ENCODE measurements around the gene PKDREJ.
"Not testable (repeated sequence)": the region's sequence is repeated elsewhere in the genome, so short reads cannot be mapped to it uniquely, and the experiment has no call there.

The PKDREJ gene

GRCh38 chr22:46272196-46272595 lies 9.1 kb upstream of the PKDREJ start:
- Histone ChIP-seq H3K27ac (ENCODE audit: low read depth, low read length) (no peak overlapping the region), H3K9me2 (replicated peaks; ENCODE audit: control insufficient read depth, low read length) (no peaks in the 10 kb centered on the region), H3K36me3 (ENCODE audit: control insufficient read depth, low read length) (no peaks in the 10 kb centered on the region), H3K4me1 (ENCODE audit: control insufficient read depth, low read length) (no peaks in the 10 kb centered on the region; the same call in 1 of the 2 replicates), H4K20me1 (ENCODE audit: control insufficient read depth, insufficient read depth, low read depth, low read length) (no peaks in the 10 kb centered on the region), H3K4me3 (ENCODE audit: low read length) (no peak overlapping the region), H3K4me2 (ENCODE audit: low read length) (no peak overlapping the region), H3F3A (ENCODE audit: control insufficient read depth, insufficient read depth) (no peaks in the 10 kb centered on the region), H3K9me3 (ENCODE audit: control insufficient read depth, insufficient read depth, low read length) (peaks cover 6% of the 10 kb centered on the region; the same call in 1 of the 2 replicates), H3K79me2 (ENCODE audit: control insufficient read depth, low read length) (no peaks in the 10 kb centered on the region), H3K27me3 (ENCODE audit: control insufficient read depth, low read length) (peaks cover 12% of the 10 kb centered on the region)
- TF ChIP-seq, protein P1, sequence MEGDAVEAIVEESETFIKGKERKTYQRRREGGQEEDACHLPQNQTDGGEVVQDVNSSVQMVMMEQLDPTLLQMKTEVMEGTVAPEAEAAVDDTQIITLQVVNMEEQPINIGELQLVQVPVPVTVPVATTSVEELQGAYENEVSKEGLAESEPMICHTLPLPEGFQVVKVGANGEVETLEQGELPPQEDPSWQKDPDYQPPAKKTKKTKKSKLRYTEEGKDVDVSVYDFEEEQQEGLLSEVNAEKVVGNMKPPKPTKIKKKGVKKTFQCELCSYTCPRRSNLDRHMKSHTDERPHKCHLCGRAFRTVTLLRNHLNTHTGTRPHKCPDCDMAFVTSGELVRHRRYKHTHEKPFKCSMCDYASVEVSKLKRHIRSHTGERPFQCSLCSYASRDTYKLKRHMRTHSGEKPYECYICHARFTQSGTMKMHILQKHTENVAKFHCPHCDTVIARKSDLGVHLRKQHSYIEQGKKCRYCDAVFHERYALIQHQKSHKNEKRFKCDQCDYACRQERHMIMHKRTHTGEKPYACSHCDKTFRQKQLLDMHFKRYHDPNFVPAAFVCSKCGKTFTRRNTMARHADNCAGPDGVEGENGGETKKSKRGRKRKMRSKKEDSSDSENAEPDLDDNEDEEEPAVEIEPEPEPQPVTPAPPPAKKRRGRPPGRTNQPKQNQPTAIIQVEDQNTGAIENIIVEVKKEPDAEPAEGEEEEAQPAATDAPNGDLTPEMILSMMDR (IDR thresholded peaks at IDR 0.05; ENCODE audit: low read depth, low read length, poor library complexity, severe bottlenecking) = no peak
- no peak for TF ChIP-seq EZH2phosphoT487 (IDR thresholded peaks at IDR 0.05; ENCODE audit: borderline replicate concordance, low read length)

DNA sequence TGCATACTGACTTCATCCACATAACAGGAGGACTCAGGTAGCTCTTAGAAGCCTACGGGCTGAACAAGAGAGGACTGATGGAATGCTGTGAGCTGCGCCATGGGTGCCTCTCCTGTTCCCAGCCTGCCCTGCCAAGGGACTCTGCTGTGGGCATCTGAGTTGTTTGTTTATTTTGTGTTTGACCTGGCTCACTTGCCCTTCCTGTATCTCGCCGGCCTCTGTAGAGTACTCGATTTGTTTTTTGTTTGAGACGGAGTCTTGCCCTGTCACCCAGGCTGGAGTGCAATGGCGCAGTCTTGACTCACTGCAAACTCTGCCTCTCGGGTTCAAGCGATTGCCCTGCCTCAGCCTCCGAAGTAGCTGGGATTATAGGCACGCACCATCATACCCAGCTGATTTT lies 6.4 kb upstream of the PKDREJ start:
- Histone ChIP-seq H3K4me3 (ENCODE audit: low read length) (no peak overlapping the region), H3F3A (ENCODE audit: control insufficient read depth, insufficient read depth) (no peaks in the 10 kb centered on the region), H3K36me3 (ENCODE audit: control insufficient read depth, low read length) (no peaks in the 10 kb centered on the region), H3K4me2 (ENCODE audit: low read length) (no peak overlapping the region), H3K27ac (ENCODE audit: low read depth, low read length) (no peak overlapping the region), H3K9me3 (ENCODE audit: control insufficient read depth, insufficient read depth, low read length) (peaks cover 9% of the 10 kb centered on the region), H4K20me1 (ENCODE audit: control insufficient read depth, insufficient read depth, low read depth, low read length) (no peaks in the 10 kb centered on the region), H3K27me3 (ENCODE audit: control insufficient read depth, low read length) (peaks cover 24% of the 10 kb centered on the region), H3K79me2 (ENCODE audit: control insufficient read depth, low read length) (no peaks in the 10 kb centered on the region), H3K9me2 (replicated peaks; ENCODE audit: control insufficient read depth, low read length) (no peaks in the 10 kb centered on the region), H3K4me1 (ENCODE audit: control insufficient read depth, low read length) (no peaks in the 10 kb centered on the region)
- TF ChIP-seq, protein P1 (IDR thresholded peaks at IDR 0.05; ENCODE audit: low read depth, low read length, poor library complexity, severe bottlenecking) = no peak
- no peak for TF ChIP-seq EZH2phosphoT487 (IDR thresholded peaks at IDR 0.05; ENCODE audit: borderline replicate concordance, low read length)

GRCh38 chr22:46267431-46268279 lies 4.5 kb upstream of the PKDREJ start, which contains the start of gene TTC38:
Gene TTC38, plus strand, starts transcription at chr22:46268008. Its CDS starts 32 bp downstream, at chr22:46268040.
- Histone ChIP-seq H3K36me3 (ENCODE audit: control insufficient read depth, low read length) (no peaks in the 10 kb centered on the region), H3K4me1 (ENCODE audit: control insufficient read depth, low read length) (no peaks in the 10 kb centered on the region), H3K27me3 (ENCODE audit: control insufficient read depth, low read length) (peaks cover 24% of the 10 kb centered on the region), H3K27ac (ENCODE audit: low read depth, low read length) (no peak within 1 kb of the TSS), H3K79me2 (ENCODE audit: control insufficient read depth, low read length) (no peaks in the 10 kb centered on the region), H3K9me3 (ENCODE audit: control insufficient read depth, insufficient read depth, low read length) (peaks cover 11% of the 10 kb centered on the region), H3F3A (ENCODE audit: control insufficient read depth, insufficient read depth) (no peaks in the 10 kb centered on the region), H3K4me3 (ENCODE audit: low read length) (peak within 1 kb of the TSS; percentile 60), H3K9me2 (replicated peaks; ENCODE audit: control insufficient read depth, low read length) (no peaks in the 10 kb centered on the region), H3K4me2 (ENCODE audit: low read length) (peak within 1 kb of the TSS; percentile 58), H4K20me1 (ENCODE audit: control insufficient read depth, insufficient read depth, low read depth, low read length) (no peaks in the 10 kb centered on the region)
- peak; percentile 85; the same call in 1 of the 2 replicates for TF ChIP-seq EZH2phosphoT487 (IDR thresholded peaks at IDR 0.05; ENCODE audit: borderline replicate concordance, low read length)
- TF ChIP-seq, protein P1 (IDR thresholded peaks at IDR 0.05; ENCODE audit: low read depth, low read length, poor library complexity, severe bottlenecking) = no peak

DNA sequence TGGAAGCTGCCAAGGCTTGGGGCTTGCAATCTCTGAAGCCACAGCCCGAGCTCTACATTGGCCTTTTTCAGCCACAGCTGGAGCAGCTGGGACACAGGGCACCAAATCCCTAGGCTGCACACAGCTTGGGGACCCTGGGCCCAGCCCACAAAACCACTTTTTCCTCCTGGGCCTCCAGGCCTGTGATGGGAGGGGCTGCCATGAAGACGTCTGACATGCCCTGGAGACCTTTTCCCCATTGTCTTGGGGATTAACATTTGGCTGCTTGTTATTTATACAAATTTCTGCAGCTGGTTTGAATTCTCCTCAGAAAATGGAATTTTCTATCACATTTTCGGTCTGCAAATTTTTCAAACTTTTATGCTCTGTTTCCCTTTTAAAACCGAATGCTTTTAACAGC lies 2.5 kb upstream of the PKDREJ start:
- H3K9me3 ChIP-seq (ENCODE audit: control insufficient read depth, insufficient read depth, low read length) = peaks cover 11% of the 10 kb centered on the region
- not testable (repeated sequence) for H3F3A ChIP-seq (ENCODE audit: control insufficient read depth, insufficient read depth)

GRCh38 chr22:46264520-46264919 lies 1.4 kb upstream of the PKDREJ start:
- H3K4me2 ChIP-seq (ENCODE audit: low read length) = not testable (repeated sequence)
- peaks cover 24% of the 10 kb centered on the region for H3K27me3 ChIP-seq (ENCODE audit: control insufficient read depth, low read length)
- H3K9me3 ChIP-seq (ENCODE audit: control insufficient read depth, insufficient read depth, low read length) = peaks cover 11% of the 10 kb centered on the region

More for the DNA sequence above, 2.5 kb upstream of the PKDREJ start:
- H3K4me2 ChIP-seq (ENCODE audit: low read length); H3K36me3 ChIP-seq (ENCODE audit: control insufficient read depth, low read length); H3K4me1 ChIP-seq (ENCODE audit: control insufficient read depth, low read length); H4K20me1 ChIP-seq (ENCODE audit: control insufficient read depth, insufficient read depth, low read depth, low read length); H3K9me2 ChIP-seq (replicated peaks; ENCODE audit: control insufficient read depth, low read length); H3K27ac ChIP-seq (ENCODE audit: low read depth, low read length); H3K4me3 ChIP-seq (ENCODE audit: low read length); H3K79me2 ChIP-seq (ENCODE audit: control insufficient read depth, low read length): not testable (repeated sequence)
- peaks cover 24% of the 10 kb centered on the region for H3K27me3 ChIP-seq (ENCODE audit: control insufficient read depth, low read length)

More at GRCh38 chr22:46264520-46264919, 1.4 kb upstream of the PKDREJ start:
- H3K4me1 ChIP-seq (ENCODE audit: control insufficient read depth, low read length); H3K4me3 ChIP-seq (ENCODE audit: low read length); H3K9me2 ChIP-seq (replicated peaks; ENCODE audit: control insufficient read depth, low read length); H3K36me3 ChIP-seq (ENCODE audit: control insufficient read depth, low read length); H4K20me1 ChIP-seq (ENCODE audit: control insufficient read depth, insufficient read depth, low read depth, low read length); H3K79me2 ChIP-seq (ENCODE audit: control insufficient read depth, low read length); H3K27ac ChIP-seq (ENCODE audit: low read depth, low read length); H3F3A ChIP-seq (ENCODE audit: control insufficient read depth, insufficient read depth): not testable (repeated sequence)

Data from DOHH2 (cell line).